HG03066 (cell line): ENCODE results near the gene HEPACAM.
A peak's percentile ranks its signal among the peaks of the same experiment; 100 is the strongest.
"Not testable (repeated sequence)": the region's sequence is repeated elsewhere in the genome, so short reads cannot be mapped to it uniquely, and the experiment has no call there.

Experiments
- ATAC-seq: cut with Tn5 transposase; IDR thresholded peaks from one replicate; pipeline ENCODE4 v1.9.1; 2021; ENCODE audit warnings: low read depth; ENCODE audit not compliant: unreplicated experiment

The HEPACAM gene

GRCh38 chr11:124935548-124936514, at the start of gene HEPACAM:
HEPACAM (minus strand) TSS chr11:124936047; CDS start chr11:124936006, 41 bp downstream.
- ATAC-seq, result no peak

- ATAC-seq, result no peak
These were observed 48.6 kb upstream of the HEPACAM start for GRCh38 chr11:124984512-124984854.

- ATAC-seq, result no peak
These were observed 48.0 kb upstream of the HEPACAM start for GRCh38 chr11:124983674-124984511.

- ATAC-seq, result no peak
These were observed 46.2 kb upstream of the HEPACAM start for GRCh38 chr11:124982043-124982442.

- ATAC-seq, result no peak
These were observed 42.5 kb upstream of the HEPACAM start for GRCh38 chr11:124978316-124978715.

GRCh38 chr11:124977006-124977405, 41.2 kb upstream of the HEPACAM start:
- ATAC-seq, result no peak

- no peak for ATAC-seq
These were observed 40.7 kb upstream of the HEPACAM start for GRCh38 chr11:124976531-124976930.

GRCh38 chr11:124971810-124972209, 36.0 kb upstream of the HEPACAM start:
- no peak for ATAC-seq

GRCh38 chr11:124970925-124971324, 35.1 kb upstream of the HEPACAM start:
- no peak for ATAC-seq

- ATAC-seq, result not testable (repeated sequence)
These were observed 32.4 kb upstream of the HEPACAM start for GRCh38 chr11:124968197-124968596.

- ATAC-seq, result peak; percentile 88
These were observed 26.2 kb upstream of the HEPACAM start for GRCh38 chr11:124961972-124962609.

GRCh38 chr11:124955035-124955434, 19.2 kb upstream of the HEPACAM start:
- ATAC-seq, result no peak

GRCh38 chr11:124954590-124954955, 18.7 kb upstream of the HEPACAM start:
- ATAC-seq, result no peak

GRCh38 chr11:124953753-124954589, 18.1 kb upstream of the HEPACAM start, which contains the start of gene CCDC15:
CCDC15 (plus strand) TSS chr11:124954202; CDS start chr11:124954733, 531 bp downstream.
- ATAC-seq, result peak; percentile 99

GRCh38 chr11:124951341-124951740, 15.5 kb upstream of the HEPACAM start:
- ATAC-seq, result no peak

- no peak for ATAC-seq
These were observed 14.9 kb upstream of the HEPACAM start for GRCh38 chr11:124950601-124951330.

GRCh38 chr11:124946735-124947141, 10.9 kb upstream of the HEPACAM start:
- ATAC-seq, result no peak

GRCh38 chr11:124945826-124946225, 10.0 kb upstream of the HEPACAM start:
- ATAC-seq, result no peak

- no peak for ATAC-seq
These were observed 8.7 kb upstream of the HEPACAM start for GRCh38 chr11:124944565-124944964.
